HCT116 (cell line): ENCODE measurements around the gene PPP2R5C. TPM values are rescaled to one million over a fixed set of nuclear protein-coding genes. Genes with fewer than 3 reads are reported as not detected.

ENCODE experiments used
- ATAC-seq: fragments of 200-7000 bp; cut with Tn5 transposase; 2 replicates; pipeline ENCODE4 v1.9.1; 2020; ENCODE audit warnings: mild to moderate bottlenecking, moderate library complexity
- BruUV-seq: library from RNA; stranded (reverse); fragments of 400-500 nt; replicated peaks from 2 replicates; lab custom pipeline; 2021; lab: Mats Ljungman, UMichigan
- CTCF ChIA-PET: fragments of 300-600 bp; sonication (Branson Sonifier 250); formaldehyde crosslinking; loops from one replicate; lab custom pipeline; 2021; ENCODE audit warnings: antibody characterized with exemption; lab: Charles Lee
- POLR2A ChIA-PET: fragments of 300-600, 350-600 bp; sonication (Branson Sonifier 250); formaldehyde crosslinking; loops from one replicate; lab custom pipeline; 2021; ENCODE audit warnings: antibody characterized with exemption; lab: Charles Lee
- RAD21 ChIA-PET, 2 experiments: fragments of 300-600 bp; sonication (Branson Sonifier 250); formaldehyde crosslinking; loops; one replicate each; lab custom pipeline; 2023; ENCODE audit warnings: low total read pairs in 2 of 2; ENCODE audit not compliant: uncharacterized antibody in 2 of 2, unreplicated experiment in 2 of 2, low non-redundant PET in 1 of 2; lab: Charles Lee
- DNase-seq: peaks from one replicate; pipeline ENCODE4 v3.0.0-alpha.2; 2010; ENCODE audit warnings: low read depth, low spot score
- H2AFZ ChIP-seq: fragments of 200-600 bp; shearing (Covaris generic), sonication (generic); 2 replicates; pipeline ENCODE4 v1.6.1; 2017; ENCODE audit warnings: low read depth, mixed run types, mixed read lengths, antibody characterized with exemption, low read length; ENCODE audit not compliant: poor library complexity, severe bottlenecking
- H3K27ac ChIP-seq: 2 replicates; pipeline ENCODE4 v1.5.1; 2012; ENCODE audit warnings: low read depth, low read length
- H3K27me3 ChIP-seq: fragments of 200-600 bp; sonication (generic); 2 replicates; pipeline ENCODE4 v1.6.1; 2016; ENCODE audit warnings: mixed run types, low read length, mixed read lengths; ENCODE audit not compliant: insufficient read depth
- H3K36me3 ChIP-seq, 2 experiments: fragments of 200-500 bp in 1 of 2; fragments of 200-600 bp in 1 of 2; sonication (Bioruptor generic) in 1 of 2; sonication (generic) in 1 of 2; 2 replicates each; pipeline versions ENCODE4 v1.5.1 to v1.6.1; 2014 to 2016; ENCODE audit warnings: low read length in 2 of 2, inconsistent platforms in 1 of 2, mixed read lengths in 1 of 2, mixed run types in 1 of 2; ENCODE audit not compliant: insufficient read depth in 2 of 2, control insufficient read depth in 1 of 2
- H3K4me1 ChIP-seq, 2 experiments: fragments of 200-600 bp in 1 of 2; sonication (generic) in 1 of 2; 2 replicates each; pipeline versions ENCODE4 v1.5.1 to v1.6.1; 2012 to 2017; ENCODE audit warnings: low read length in 2 of 2, inconsistent platforms in 1 of 2, mild to moderate bottlenecking in 1 of 2, mixed read lengths in 1 of 2, mixed run types in 1 of 2, moderate library complexity in 1 of 2; ENCODE audit not compliant: insufficient read depth in 2 of 2, control insufficient read depth in 1 of 2
- H3K4me2 ChIP-seq: fragments of 200-600 bp; sonication (generic); 2 replicates; pipeline ENCODE4 v1.6.1; 2017; ENCODE audit warnings: mixed run types, low read length, mixed read lengths
- H3K4me3 ChIP-seq, 2 experiments: fragments of 200-600 bp in 1 of 2; sonication (generic) in 1 of 2; replicated peaks in 1 of 2; 2 replicates each; pipeline ENCODE4 v1.5.1; 2011 to 2016; ENCODE audit warnings: low read length in 2 of 2, control low read depth in 1 of 2, low read depth in 1 of 2, mild to moderate bottlenecking in 1 of 2, mixed read lengths in 1 of 2, mixed run types in 1 of 2
- H3K79me2 ChIP-seq: fragments of 200-600 bp; sonication (generic); 2 replicates; pipeline ENCODE4 v1.6.1; 2017; ENCODE audit warnings: mild to moderate bottlenecking, mixed run types, low read length, moderate library complexity, mixed read lengths; ENCODE audit not compliant: insufficient read depth
- H3K9ac ChIP-seq: fragments of 200-600 bp; sonication (generic); 2 replicates; pipeline ENCODE4 v1.6.1; 2016; ENCODE audit warnings: low read length, mixed read lengths
- H3K9me2 ChIP-seq: fragments of 200-600 bp; sonication (generic), shearing (Covaris generic); 2 replicates; pipeline ENCODE4 v1.6.1; 2017; ENCODE audit warnings: mixed run types, mild to moderate bottlenecking, moderate library complexity; ENCODE audit not compliant: insufficient read depth
- H3K9me3 ChIP-seq, 2 experiments: fragments of 200-500 bp in 1 of 2; fragments of 200-600 bp in 1 of 2; sonication (Bioruptor generic) in 1 of 2; sonication (generic) in 1 of 2; 2 replicates each; pipeline ENCODE4 v1.6.1; 2014 to 2017; ENCODE audit warnings: low read length in 2 of 2, mixed read lengths in 2 of 2, inconsistent platforms in 1 of 2, low read depth in 1 of 2, mild to moderate bottlenecking in 1 of 2, mixed run types in 1 of 2, moderate library complexity in 1 of 2; ENCODE audit not compliant: control insufficient read depth in 1 of 2, insufficient read depth in 1 of 2
- H4K20me1 ChIP-seq: fragments of 200-600 bp; sonication (generic), shearing (Covaris generic); 2 replicates; pipeline ENCODE4 v1.6.1; 2017; ENCODE audit warnings: mixed run types, mild to moderate bottlenecking, moderate library complexity; ENCODE audit not compliant: insufficient read depth
- CBX3 ChIP-seq: IDR thresholded peaks from 2 replicates; pipeline ENCODE4 v1.6.1; 2012; ENCODE audit warnings: low read depth
- CEBPB ChIP-seq: IDR thresholded peaks from 2 replicates; pipeline ENCODE4 v1.6.1; 2012; ENCODE audit warnings: low read depth
- EZH2phosphoT487 ChIP-seq: fragments of 200-600 bp; IDR thresholded peaks from 2 replicates; pipeline ENCODE4 v1.6.1; 2018; ENCODE audit warnings: antibody characterized with exemption, borderline replicate concordance
- MAX ChIP-seq: IDR thresholded peaks from 2 replicates; pipeline ENCODE4 v1.6.1; 2012
- SP1 ChIP-seq: IDR thresholded peaks from 2 replicates; pipeline ENCODE4 v1.6.1; 2012; ENCODE audit warnings: low read depth
- ZNF274 ChIP-seq: fragments of 200-500 bp; sonication (Bioruptor generic); IDR thresholded peaks from 2 replicates; pipeline ENCODE4 v1.6.1; 2014; ENCODE audit warnings: mild to moderate bottlenecking, low read depth, low read length, inconsistent platforms
- intact Hi-C: fragments of 100-400 bp; cut with micrococcal nuclease; formaldehyde crosslinking; loops from 2 replicates; pipeline ENCODE4 v1.10.0; 2022
- total RNA-seq: library from RNA; stranded (reverse); gene quantifications from one replicate; pipeline ENCODE4 v1.2.1, GENCODE V29; 2021; ENCODE audit not compliant: unreplicated experiment

The PPP2R5C gene
- total RNA-seq, 1 experiment from 2014 or later: 117 TPM

DNA sequence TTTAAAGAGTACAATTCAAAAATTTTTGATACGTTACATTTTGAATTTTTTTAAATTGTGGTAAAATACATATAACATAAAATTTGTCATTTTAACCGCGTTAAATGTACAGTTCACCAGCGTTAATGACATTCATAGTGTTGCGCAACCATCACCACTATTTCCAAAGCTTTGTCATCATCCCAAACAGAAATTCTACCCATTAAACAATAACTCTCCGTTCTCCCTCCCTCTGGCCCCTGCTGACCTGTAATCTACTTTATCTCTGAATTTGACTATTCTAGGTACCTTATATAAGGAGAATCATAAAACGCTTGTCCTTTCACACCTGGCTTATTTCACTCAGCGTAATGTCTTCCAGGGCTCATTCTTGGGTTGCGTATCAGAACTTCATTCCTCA lies 133.7 kb downstream of the PPP2R5C start:
- TF ChIP-seq CBX3: no peak
- Histone ChIP-seq H3K27ac (no peak overlapping the region), H3K4me1 (no peaks in the 10 kb centered on the region), H3K9ac (no peak overlapping the region), H3K9me2 (no peaks in the 10 kb centered on the region), H3K4me2 (no peak overlapping the region), H2AFZ (no peak overlapping the region), H4K20me1 (no peaks in the 10 kb centered on the region; the same call in 1 of the 2 replicates), H3K4me3 (no peak overlapping the region), H3K9me3 (no peaks in the 10 kb centered on the region), H3K36me3 (peaks cover 16 to 20% of the 10 kb centered on the region in 2 experiments), H3K27me3 (no peaks in the 10 kb centered on the region), H3K79me2 (no peaks in the 10 kb centered on the region)
- intact Hi-C loops: no loop called here
- POLR2A ChIA-PET: no interaction called here
- no TSS peak for BruUV-seq
- no peak for ATAC-seq
- no peak for DNase-seq
- RAD21 ChIA-PET: no interaction called here
- CTCF ChIA-PET: no interaction called here

DNA sequence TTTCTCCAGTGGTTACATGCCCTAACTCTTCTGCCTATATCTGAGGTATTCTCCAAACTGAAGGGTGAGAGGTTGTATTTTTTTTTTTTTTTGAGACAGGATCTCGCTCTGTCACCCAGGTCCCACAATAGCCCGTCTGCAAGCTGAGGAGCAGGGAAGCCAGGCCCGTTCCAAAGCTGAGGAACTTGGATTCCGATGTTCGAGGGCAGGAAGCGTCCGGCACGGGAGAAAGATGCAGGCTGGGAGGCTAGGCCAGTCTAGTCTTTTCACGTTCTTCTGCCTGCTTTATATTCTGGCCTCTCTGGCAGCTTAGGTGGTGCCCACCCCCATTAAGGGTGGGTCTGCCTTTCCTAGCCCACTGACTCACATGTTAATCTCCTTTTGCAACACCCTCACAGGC lies 135.8 kb downstream of the PPP2R5C start:
- POLR2A ChIA-PET: no interaction called here
- TF ChIP-seq SP1 (no peak), ZNF274 (no peak), CEBPB (no peak), EZH2phosphoT487 (no peak), MAX (no peak)
- intact Hi-C loops: no loop called here
- DNase-seq: no peak
- H3K79me2 ChIP-seq: no peaks in the 10 kb centered on the region
- H3K9me2 ChIP-seq: no peaks in the 10 kb centered on the region
- RAD21 ChIA-PET: no interaction called here
- H4K20me1 ChIP-seq: no peaks in the 10 kb centered on the region; the same call in 1 of the 2 replicates
- no peak overlapping the region for H3K4me3 ChIP-seq
- ATAC-seq: no peak
- no TSS peak for BruUV-seq
- no peaks in the 10 kb centered on the region for H3K4me1 ChIP-seq
- H3K27me3 ChIP-seq: no peaks in the 10 kb centered on the region
- H3K27ac ChIP-seq: no peak overlapping the region
- no peak overlapping the region for H2AFZ ChIP-seq
- CTCF ChIA-PET: no interaction called here
- no peaks in the 10 kb centered on the region for H3K9me3 ChIP-seq
- H3K9ac ChIP-seq: no peak overlapping the region
- no peak overlapping the region for H3K4me2 ChIP-seq
- peaks cover 21 to 23% of the 10 kb centered on the region in 2 experiments for H3K36me3 ChIP-seq
